ENCODE measurements around the gene USP34. TPM values are rescaled to one million over a fixed set of nuclear protein-coding genes. Genes with fewer than 3 reads are reported as not detected.

The USP34 gene
- total and polyA plus RNA-seq, 2 of the 4 experiments (the other 2 are of a cell fraction) = 34.7 to 128 TPM

DNA sequence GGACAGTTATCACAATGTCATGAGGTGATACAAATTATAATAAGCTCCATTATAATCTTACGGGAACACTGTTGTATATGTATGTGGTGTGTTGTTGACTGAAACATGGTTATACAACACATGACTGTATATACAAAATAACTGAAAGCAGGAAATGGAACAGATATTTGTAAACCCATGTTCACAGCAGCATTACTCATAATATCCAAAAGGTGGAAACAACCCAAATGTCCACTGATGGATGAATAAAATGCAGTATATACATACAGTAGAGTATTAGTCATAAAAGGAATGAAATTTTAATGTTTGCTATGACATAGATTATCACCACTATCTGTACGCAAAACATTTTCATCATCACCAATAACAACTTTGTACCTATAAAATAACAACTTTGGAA is 107.3 kb downstream of the USP34 start:
- no peak overlapping the region for H2BK15ac ChIP-seq (ENCODE audit: low read depth, low read length)
- H2BK5ac ChIP-seq (ENCODE audit: low read depth, low read length, poor library complexity, severe bottlenecking) = no peak overlapping the region
- H4K20me1 ChIP-seq (ENCODE audit: insufficient read depth, low read length) = peaks cover 4% of the 10 kb centered on the region; the same call in 1 of the 2 replicates
- H3K23ac ChIP-seq (ENCODE audit: low read depth, low read length) = no peak overlapping the region
- no peak overlapping the region for H2AK9ac ChIP-seq (replicated peaks; ENCODE audit: low read depth, low read length, poor library complexity)
- no peak overlapping the region for H3K9ac ChIP-seq (ENCODE audit: low read depth, low read length)
- H2AK5ac ChIP-seq (ENCODE audit: low read depth, low read length) = no peak overlapping the region
- H3K18ac ChIP-seq (ENCODE audit: low read depth, low read length) = no peak overlapping the region
- peaks cover 15% of the 10 kb centered on the region for H3K36me3 ChIP-seq (ENCODE audit: control insufficient read depth, insufficient read depth, low read length)
- no peaks in the 10 kb centered on the region for H3K27me3 ChIP-seq (ENCODE audit: control insufficient read depth, insufficient read depth, low read length)
- H3K9me1 ChIP-seq (ENCODE audit: insufficient read depth, low read length) = 0 out of 2 replicates have a peak, but pooled peaks cover 2% of the 10 kb centered on the region
- H2BK20ac ChIP-seq (ENCODE audit: low read depth, low read length) = no peak overlapping the region
- no CpG with 5 or more reads among the region's 2 CpGs for WGBS, 2 experiments (ENCODE audit: extremely low coverage in 2 of 2, insufficient read length in 1 of 2)
- H3K4me2 ChIP-seq (ENCODE audit: low read depth, low read length) = no peak overlapping the region
- H3K79me1 ChIP-seq (ENCODE audit: low read depth in 1 of 2, low read length in 2 of 2) = peaks cover 32 to 60% of the 10 kb centered on the region in 2 experiments
- H3K14ac ChIP-seq (replicated peaks; ENCODE audit: low read depth, low read length) = no peak overlapping the region
- H3K4me1 ChIP-seq (ENCODE audit: control insufficient read depth, insufficient read depth, low read length) = peaks cover 2% of the 10 kb centered on the region; the same call in 1 of the 2 replicates
- no TSS peak for BruUV-seq (replicated peaks)
- ChIA-PET CTCF (no interaction called here), POLR2A (ENCODE audit: unreplicated experiment) (no interaction called here)
- H3K27ac ChIP-seq (ENCODE audit: insufficient read depth, low read length) = no peak overlapping the region
- intact Hi-C loops (cut with micrococcal nuclease) = no loop called here
- H3K9me3 ChIP-seq (ENCODE audit: control insufficient read depth, insufficient read depth, low read length) = no peaks in the 10 kb centered on the region
- in situ Hi-C loops (cut with MboI; ENCODE audit: low sequenced_read_pairs) = no loop called here
- H3K4me3 ChIP-seq (ENCODE audit: insufficient read depth, low read depth, low read length) = no peak overlapping the region
- no peak for TF ChIP-seq CEBPB (IDR thresholded peaks at IDR 0.05; ENCODE audit: low read depth, low read length)
- TF ChIP-seq MAZ (IDR thresholded peaks at IDR 0.05; ENCODE audit: borderline replicate concordance, low read depth, low read length) = no peak
- TF ChIP-seq SMC3 (IDR thresholded peaks at IDR 0.05; ENCODE audit: low read depth, low read length) = no peak
- no peak for TF ChIP-seq RAD21 (IDR thresholded peaks at IDR 0.05; ENCODE audit: low read length)
- no peak for TF ChIP-seq NFE2L2 (IDR thresholded peaks at IDR 0.05; ENCODE audit: low read depth, low read length)
- dilution Hi-C loops (cut with HindIII; ENCODE audit: low sequenced_read_pairs, unreplicated experiment) = no loop called here
- H4K91ac ChIP-seq (ENCODE audit: insufficient read depth, low read depth, low read length) = no peak overlapping the region
- peak; percentile 57 for ATAC-seq (ENCODE audit: low read depth)
- H4K8ac ChIP-seq (ENCODE audit: low read depth in 2 of 2, low read length in 2 of 2) = no peak overlapping the region
- H4K5ac ChIP-seq (ENCODE audit: low read depth, low read length) = no peak overlapping the region
- no peak overlapping the region for H3K56ac ChIP-seq (ENCODE audit: extremely low read depth, insufficient read depth, low read length)
- H2BK120ac ChIP-seq (ENCODE audit: low read depth, low read length) = no peak overlapping the region
- DNase-seq = no peak
- H2AFZ ChIP-seq (replicated peaks; ENCODE audit: low read length, poor library complexity) = no peak overlapping the region
- H3K4ac ChIP-seq (ENCODE audit: low read depth, low read length) = no peak overlapping the region

Measured in IMR-90 (cell line).